B cell (primary cell): ENCODE results near the gene AXL.

Source experiments
- EZH2 ChIP-seq: IDR thresholded peaks from 2 replicates; pipeline ENCODE4 v1.6.1; 2012; ENCODE audit warnings: borderline replicate concordance, low read depth, mild to moderate bottlenecking, moderate library complexity, low read length; ENCODE audit not compliant: insufficient read depth, poor library complexity, severe bottlenecking
- TF ChIP-seq, protein P1 (sequence below): fragments of 200-600 bp; IDR thresholded peaks from one replicate; pipeline ENCODE4 v1.8.0; 2022; ENCODE audit warnings: antibody characterized with exemption, mild to moderate bottlenecking

DNA sequence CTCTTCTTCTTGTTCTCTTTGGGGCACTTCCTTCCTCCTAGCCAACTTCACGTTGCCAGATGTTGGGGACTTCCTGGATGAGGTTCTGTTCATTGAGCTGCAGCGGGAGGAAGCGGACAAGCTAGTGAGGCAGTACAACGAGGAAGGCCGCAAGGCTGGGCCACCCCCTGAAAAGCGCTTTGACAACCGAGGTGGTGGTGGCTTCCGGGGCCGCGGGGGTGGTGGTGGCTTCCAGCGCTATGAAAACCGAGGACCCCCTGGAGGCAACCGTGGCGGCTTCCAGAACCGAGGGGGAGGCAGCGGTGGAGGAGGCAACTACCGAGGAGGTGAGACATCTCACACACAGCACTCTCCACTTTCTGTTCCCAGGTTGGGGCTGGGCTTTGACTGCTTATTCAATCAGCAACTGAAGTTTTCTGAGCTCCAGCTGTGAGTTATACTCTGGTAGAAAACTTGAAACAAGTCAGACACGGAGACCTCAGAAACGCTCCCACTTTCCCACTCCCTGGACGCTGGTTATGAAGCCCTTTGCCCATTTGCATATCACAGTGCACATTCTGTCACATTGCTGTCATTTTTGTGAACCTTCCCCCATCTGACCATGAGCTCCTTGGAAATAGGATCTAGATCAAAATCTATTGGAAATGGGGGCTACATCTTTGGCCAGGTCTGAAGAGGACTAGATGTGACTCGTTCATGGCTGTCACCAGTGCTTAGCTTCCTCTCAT, 83.8 kb downstream of the AXL start:
- TF ChIP-seq, protein P1, sequence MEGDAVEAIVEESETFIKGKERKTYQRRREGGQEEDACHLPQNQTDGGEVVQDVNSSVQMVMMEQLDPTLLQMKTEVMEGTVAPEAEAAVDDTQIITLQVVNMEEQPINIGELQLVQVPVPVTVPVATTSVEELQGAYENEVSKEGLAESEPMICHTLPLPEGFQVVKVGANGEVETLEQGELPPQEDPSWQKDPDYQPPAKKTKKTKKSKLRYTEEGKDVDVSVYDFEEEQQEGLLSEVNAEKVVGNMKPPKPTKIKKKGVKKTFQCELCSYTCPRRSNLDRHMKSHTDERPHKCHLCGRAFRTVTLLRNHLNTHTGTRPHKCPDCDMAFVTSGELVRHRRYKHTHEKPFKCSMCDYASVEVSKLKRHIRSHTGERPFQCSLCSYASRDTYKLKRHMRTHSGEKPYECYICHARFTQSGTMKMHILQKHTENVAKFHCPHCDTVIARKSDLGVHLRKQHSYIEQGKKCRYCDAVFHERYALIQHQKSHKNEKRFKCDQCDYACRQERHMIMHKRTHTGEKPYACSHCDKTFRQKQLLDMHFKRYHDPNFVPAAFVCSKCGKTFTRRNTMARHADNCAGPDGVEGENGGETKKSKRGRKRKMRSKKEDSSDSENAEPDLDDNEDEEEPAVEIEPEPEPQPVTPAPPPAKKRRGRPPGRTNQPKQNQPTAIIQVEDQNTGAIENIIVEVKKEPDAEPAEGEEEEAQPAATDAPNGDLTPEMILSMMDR = no peak
- TF ChIP-seq EZH2 = no peak
